SHP77 (cell line): Measurements from ENCODE around the gene CAMTA1.

ENCODE experiments used
- DNase-seq, 2 experiments: peaks; one replicate each; lab custom pipeline; 2025; lab: John Stamatoyannopoulos, UW

Gene CAMTA1

DNA sequence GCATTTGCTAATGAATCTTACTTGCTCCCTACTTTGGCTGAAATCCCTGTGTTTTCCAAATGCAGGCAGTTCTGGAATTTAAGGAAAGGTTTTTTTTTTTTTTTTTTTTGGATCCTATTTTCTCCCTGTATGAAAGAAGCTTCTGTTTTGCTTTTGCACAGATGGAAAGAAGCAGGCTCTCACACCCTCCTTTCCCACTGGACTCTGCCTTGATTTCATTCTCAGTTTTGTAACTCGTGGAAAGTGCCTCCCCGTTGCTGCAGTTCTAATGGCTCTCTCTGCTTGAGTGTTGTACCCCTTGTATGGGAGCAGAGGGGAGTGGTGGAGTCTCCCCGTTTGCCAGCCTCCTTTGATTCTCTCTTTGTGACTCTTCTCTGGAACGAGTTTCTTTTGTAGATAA, 291.9 kb downstream of the CAMTA1 start:
- DNase-seq, result no peak

DNA sequence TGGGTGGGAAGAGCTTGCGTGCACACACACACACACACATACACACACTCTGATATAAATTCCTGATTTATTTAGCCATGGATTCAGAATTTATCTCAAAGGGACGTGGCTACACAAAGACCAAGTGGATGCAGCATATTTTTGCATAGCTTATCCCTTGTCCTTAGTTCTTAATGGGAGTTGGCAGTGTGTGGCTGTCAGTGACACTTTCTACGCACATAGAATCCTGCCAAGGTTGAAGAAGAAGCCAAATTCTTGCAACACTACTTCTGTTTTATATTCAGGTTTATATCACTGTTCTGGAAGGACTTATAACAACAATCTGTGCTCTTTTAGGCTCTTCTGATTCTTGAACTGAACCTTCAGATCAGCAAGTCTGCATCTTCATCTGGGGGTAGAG, 292.7 kb downstream of the CAMTA1 start:
- no peak for DNase-seq

DNA sequence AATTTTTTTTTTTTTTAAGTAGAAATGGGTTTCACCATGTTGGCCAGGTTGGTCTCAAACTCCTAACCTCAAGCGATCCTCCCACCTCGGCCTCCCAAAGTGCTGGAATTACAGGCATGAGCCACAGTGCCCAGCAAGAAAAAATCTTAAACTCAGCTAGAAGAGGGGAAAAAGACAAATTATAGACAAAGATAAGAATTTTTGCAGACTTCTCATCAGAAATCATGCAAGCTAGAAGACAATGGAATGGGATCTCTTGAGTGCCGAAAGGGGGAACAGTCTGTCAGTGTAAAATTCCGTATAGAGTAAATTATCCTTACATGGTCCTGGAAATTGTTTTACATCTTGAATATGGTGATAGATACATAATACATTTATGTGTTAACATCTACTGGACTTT, 294.4 kb downstream of the CAMTA1 start:
- no peak for DNase-seq

DNA sequence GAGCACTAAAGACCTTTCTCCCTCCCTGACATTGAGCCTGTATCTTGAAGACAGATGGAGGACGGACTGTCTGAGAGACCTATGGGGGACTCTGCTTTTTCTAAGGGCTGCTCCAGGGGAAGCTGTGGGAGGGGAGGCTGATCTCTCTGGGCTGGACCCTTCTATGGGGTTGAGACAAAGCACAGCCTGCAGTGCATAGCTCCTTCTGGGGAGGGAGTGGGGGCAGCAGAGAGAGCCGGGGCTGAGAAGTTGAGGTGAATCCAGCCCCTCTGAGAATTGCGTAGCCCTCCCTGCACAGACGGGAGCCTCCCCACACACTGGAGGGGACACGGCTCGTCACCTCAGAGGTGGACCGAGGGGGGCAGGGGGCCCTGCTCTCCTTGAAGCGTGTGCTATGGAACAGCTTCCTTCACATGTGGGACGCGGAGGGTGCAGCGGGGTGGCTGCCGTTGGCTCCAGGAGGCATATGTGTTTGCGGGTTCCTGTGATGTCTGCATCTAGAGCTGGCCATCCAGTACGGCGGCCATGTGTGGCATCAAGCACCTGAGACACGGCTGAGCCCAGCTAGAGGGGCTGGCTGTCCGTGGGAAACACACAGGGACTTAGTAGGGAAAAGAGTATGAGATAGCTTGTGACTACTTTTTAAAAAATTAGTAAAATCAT, 299.1 kb downstream of the CAMTA1 start:
- no peak for DNase-seq

DNA sequence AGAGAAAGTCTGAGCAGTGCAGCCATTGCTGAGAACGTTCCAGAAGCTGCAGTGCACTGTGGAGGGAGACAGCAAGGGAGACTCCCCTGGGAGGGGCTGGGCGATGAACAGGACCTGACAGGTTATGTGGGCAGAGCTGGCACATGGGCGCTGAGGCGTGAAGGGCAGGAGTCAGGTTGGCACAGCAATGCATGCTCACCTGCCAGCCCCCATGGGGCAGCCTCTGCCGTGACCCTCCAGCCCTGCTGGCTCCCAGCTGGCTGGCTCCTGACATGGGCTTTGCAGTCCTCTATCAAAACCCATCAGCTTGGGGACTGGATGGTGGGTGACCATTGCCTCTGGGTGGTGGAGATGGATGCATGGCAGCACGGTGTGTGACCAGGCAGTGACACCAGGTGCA, 300.3 kb downstream of the CAMTA1 start:
- DNase-seq, result no peak

DNA sequence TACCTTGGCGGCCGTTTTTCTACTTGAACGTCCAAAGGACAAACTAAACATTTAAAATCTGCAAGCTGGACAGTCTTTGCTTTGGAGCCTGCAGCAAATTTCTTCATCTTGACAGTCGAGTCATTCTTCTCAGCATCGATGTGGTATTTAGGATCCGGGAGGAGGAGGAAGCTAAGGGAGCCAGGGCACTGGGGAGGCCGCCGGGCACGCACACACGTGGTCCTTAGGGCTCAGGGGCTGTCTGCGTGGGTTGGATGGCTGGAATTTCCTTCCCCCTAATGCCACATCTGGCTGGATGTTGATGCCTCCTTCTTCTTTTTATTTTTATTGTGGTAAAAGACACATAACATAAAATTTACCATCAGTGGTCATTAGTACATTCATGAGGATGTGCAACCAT, 300.9 kb downstream of the CAMTA1 start:
- DNase-seq, result no peak

DNA sequence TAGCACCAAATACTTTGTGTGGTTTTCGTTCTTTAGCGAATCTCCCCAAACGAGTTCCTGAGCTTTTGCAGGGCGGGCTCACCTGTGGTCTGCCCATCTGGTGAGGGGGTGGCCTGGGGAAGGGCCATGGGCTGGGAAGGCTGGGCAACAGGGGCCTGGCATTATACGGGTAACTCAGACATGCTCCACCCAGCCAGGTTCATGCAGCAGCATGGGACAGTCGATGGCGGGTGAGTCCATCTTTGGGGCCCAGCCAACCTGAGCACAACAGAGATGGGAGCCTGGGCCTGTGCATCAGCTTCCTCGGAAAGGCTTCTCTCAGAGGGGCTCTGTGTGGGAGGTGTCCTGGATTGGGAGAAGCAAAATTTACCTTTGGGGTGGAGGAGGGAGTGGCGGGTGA, 302.6 kb downstream of the CAMTA1 start:
- DNase-seq, result no peak

DNA sequence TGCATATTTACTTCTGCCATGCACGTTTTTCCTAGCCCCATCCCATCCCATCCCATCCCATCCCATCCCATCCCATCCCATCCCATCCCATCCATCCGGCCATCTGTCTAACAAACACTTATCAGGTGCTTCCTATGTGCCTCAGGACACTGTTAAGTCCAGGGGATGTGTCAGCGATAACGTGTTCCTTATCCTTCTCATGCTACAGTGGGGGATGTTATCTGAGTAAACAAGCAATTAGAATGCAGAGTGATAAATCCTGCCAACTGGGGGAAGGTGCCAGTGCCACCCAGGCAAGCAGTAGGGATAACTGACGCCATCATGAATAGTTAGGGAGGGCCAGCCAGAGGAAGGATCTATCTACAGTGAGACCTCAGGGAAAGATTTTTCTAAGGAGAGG, 304.2 kb downstream of the CAMTA1 start:
- DNase-seq, result no peak

DNA sequence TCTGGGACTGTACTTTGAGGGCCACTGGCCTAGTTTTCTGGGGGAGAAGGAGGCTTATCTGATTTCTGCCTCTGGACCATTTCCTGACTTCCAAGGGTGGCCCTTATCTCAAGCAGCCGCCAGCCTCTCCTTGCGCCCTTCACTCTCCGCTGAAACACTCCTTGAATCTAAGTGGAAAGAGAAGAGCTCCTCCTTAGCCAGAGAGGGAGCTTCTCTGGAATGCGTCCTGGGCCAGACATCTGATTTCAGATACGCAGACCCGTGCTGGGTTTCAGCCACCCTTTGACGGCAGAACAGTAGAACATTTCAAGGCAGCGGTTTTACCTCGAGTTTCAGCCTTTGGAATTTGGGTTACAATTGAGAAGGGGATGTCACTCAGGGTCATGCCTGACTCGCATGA, 308.0 kb downstream of the CAMTA1 start:
- no peak for DNase-seq

DNA sequence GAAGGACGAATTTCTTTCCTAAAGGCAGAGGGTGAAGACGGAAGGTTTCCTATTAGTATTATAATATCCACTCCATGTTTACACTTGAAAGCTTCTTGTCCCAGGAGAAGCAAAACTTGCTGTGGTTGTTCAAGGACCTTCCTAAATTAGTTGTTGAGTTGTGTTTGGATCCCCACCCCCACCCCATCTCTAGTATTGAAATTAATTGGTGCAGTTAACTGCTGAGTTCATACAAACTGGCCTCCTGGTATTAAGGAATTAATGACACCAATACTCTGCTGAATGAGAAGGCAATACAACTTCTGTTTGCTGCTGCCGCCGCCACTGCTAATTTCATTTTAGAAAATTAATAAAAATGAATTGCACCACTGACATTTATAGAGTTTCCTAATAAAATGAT, 308.8 kb downstream of the CAMTA1 start:
- DNase-seq, result no peak

DNA sequence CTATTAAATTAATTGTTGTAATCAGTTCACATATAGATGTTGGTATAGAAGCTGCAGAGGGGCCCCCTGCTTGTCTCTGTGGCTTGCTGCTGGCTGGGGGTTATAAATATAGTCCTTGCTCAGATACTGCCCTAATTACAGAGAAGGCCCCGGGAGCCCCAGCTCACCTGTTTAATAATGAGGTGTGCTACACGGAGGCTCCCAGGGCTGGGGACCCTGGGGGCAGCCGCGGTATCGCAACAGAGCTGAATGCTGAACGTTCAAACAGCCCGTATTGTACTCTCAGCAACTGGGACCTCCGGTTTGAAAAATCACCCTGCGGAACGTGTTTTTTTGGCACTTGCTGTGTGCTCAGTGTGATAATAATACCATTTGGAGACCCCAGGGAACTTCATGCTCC, 309.3 kb downstream of the CAMTA1 start:
- DNase-seq, result no peak

DNA sequence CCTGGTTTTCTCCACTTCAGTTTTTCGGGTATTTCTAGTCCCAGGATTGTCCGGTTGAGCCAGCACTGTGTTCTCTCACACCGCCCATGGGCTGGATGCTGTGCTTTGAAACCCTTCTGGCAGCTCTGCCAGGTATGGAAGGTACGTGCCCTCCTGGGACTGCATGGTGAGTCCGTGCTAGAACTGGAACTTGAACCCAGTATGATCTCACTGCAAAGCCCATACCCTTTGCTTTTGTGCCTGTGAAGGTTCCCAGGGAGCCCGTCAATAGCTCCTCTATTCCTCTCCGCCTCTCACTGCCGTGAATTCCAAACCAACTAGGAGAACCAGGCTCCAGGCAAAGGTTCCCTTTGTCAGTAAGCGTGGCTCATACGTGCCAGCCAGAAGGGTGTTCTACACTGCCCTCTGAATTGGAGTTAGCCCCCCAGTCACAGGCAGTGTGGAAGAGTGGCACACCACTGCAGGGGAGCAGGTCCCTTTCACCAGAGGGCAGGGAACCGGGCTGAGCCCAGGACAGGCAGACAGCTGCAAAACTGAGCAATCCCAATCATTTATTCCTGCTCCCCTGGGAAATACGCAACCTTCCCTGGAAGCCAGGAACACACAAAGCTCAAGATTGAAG, 310.2 kb downstream of the CAMTA1 start:
- no peak for DNase-seq

DNA sequence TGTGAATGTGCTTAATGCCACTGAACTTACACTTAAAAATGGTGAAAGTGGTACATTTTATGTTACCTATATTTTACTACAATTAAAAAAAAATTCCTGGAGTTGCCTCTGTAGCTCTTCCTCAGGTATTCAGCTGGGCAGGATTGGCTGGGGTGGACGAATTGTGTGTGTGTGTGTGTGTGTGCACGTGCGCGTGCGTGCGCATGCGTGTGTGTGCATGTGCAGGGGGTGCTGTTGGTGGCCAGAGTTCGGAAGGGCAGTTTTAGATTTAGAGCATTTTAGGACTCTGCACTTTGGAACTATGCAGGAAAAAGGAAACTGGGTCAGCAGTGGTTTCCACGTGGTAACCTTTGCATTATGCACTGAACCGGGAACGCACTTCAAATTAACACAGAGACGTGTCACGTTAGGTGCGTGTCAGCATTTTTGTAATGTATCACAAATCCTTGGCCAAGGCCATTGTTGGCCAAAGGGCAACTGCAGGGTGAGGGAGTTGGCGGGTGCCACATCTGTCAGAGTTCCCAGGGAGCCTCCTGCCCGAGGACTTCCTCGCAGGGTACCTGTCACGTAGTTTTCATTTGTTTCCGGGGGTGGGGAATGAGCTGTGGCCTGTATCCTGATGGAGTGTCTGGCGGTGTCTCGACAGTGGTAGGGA, 312.8 kb downstream of the CAMTA1 start:
- DNase-seq, result no peak

DNA sequence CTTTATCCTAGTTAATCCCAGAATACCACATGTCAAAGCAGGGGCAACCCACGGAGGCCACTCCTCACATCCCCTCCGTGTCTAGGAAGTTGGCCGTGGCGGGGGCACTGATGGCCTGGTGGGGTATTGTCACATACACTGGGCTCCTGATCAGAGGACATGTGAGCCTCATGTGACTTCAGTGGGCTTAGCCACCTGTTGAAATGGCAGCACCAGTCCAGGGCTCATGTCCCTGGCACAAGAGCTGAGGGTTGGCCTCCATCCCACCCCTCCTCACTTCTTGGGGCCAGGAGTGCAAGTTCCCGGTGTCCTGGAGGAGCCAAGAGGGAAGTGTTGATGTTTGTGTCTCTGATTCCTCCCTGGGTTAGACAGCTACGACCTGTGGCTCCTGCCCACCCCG, 313.4 kb downstream of the CAMTA1 start:
- DNase-seq, result no peak

DNA sequence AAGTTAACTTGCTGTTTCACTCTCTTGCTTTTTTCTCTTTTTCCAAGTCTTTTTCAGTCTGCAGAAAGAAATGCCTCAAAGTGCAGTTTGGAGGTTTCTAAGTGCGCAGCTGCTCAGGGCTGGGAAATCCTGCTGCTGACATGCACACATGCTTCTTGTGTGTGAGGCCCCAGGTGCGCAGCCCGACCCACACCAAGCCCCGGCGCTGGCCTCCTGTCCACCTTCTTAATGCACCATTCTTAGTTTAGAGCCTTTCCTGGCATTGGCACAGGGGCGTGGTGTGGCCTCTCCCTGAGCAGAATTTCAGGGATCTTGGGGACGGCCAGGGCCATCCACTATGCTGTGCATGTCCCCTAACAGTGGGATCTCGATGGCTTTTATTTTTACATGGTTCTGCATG, 315.2 kb downstream of the CAMTA1 start:
- DNase-seq, result no peak

DNA sequence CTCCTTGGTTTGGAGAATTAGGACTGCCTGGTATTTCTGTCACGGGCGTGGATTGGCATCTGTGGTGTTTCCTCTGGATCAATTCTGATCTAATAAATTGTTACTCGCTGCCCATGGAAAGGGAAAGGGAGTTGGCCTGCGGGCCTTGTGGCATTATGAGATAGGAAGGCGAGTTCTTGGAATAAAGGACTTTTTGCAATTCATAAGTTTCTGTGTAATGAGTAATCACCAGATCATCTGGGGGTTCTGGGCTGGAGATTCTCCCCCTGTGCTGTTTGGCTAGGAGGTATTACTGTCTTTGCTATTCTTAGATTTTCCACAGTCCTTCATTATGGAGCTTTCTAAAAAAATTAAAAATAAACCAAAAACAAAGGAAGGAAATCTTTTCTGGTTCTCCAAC, 315.9 kb downstream of the CAMTA1 start:
- no peak for DNase-seq

DNA sequence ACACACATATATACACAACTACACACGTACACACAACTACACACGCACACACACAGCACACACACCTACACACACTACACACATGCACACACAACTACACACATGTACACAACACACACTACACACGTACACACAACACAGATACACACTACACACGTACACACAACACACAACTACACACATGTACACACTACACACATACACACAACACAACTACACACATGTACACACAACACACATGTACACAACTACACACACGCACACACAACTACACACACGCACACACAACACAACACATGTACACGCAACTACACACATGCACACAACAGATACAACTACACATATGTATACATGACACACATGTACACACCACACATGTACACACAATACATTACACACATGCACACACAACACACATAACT, 318.1 kb downstream of the CAMTA1 start:
- DNase-seq, result no peak

DNA sequence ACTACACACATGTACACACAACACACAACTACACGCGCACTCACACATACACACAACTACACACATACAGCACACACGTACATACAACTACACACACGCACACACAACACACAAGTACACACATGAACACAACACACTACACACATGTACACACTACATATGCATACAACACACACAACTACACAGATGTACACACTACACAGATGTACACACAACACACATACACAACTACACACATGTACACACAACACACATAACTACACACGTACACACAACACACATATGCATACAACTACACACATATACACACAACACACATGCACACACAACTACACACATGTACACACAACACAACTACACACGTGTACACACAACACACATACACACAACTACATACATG, 318.6 kb downstream of the CAMTA1 start:
- DNase-seq, result no peak

DNA sequence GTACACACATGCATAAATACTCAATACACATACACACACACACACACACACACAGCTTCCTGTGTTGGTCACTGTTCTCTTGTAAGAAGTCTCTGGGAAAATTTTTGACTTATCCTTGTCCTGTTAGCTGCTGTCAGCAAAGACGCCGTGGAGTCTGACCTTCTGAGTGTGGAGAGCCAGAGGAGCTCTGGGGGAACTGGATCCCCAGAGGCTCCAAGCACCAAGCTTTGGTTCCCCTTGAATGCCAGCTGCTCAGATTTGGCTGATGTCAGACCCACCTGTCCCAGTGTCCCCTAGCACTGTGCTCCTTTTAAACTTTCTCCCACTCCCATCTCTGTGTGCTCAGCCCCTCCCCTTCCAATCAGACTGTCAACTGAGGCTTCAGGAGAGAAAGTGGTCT, 319.1 kb downstream of the CAMTA1 start:
- DNase-seq, result no peak

DNA sequence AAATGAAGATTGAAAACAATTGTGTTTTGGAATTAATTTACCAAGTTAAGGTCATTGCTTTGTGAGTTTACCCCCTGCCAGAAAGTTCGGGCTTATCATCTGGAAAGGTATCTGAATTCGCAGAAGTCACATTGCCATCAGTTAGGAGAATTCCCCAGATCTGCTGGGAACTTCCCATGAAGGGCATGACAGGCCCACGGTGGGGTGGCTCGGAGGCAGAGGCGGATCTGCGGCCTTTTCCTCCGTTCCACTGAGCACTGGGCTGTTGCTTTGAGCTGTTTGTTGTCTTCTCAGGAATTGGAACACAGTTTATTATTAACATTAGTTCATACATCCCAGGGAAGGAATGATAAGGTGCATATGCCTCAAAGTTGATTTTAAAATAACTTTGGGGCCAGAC, 320.0 kb downstream of the CAMTA1 start:
- DNase-seq, result no peak

DNA sequence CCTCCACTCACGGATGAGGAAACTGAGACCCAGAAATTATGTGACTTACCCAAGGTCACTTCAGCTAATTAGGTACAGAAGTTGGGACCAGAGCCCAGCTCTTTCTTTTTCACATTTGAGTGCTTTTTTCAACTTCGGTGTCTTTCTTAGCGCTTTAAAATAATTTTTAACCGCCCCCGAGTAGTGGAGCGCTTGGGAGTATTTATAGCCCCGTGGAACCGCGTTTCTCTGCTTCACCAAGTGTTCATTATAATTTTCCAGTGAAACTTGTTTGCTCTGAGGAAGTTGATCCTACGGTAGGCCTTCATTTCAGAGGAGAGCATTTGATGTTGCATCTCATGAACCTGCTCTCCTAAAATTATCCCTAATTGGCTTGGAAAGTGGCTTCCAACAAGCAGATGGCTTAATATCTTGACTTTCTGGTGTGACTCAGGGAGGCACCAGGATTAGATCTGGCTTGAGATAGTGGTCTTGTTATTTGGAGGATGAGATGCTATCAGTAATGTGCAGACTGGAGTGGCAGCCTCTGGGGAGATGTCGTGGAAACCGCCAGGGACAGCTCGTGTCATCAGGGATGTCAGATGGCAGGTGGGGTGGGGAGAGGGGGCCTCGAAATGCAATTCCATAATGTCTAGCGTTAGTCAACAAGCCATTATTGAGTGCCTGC, 321.3 kb downstream of the CAMTA1 start:
- DNase-seq, result no peak

DNA sequence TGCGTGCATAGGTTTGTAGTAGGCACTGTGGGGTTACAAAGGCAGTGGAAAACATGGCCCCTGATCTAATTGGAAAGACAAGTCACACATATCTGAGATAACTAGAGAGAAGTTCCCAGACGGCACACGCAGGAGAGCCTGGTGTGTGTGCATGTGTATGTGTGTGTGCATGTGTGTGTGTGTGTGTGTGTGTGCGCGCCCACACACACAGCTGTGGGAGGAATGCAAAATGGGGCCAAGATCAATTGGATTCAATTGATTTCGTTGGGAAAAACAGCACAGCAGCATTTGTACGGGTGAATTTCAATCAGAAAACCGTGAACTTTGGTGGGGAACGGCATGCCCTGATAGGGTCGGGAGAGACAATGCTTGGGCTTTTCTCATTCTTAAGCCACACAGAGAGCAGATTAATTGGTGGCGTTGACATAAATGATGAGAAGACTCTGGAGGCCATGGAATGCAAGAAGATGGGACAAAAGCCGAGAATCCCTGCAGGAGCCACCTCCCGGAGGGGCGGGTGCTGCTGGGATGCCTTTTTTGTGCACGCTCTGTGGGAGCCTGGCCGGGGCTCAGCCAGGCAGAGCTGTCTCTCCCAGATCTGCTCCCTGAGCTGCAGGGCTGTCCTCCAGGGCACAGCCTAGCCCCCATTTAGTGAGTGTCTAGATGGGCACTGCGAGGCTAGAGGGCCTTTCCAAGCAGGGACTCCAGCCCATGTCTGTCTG, 322.0 kb downstream of the CAMTA1 start:
- DNase-seq, result no peak

DNA sequence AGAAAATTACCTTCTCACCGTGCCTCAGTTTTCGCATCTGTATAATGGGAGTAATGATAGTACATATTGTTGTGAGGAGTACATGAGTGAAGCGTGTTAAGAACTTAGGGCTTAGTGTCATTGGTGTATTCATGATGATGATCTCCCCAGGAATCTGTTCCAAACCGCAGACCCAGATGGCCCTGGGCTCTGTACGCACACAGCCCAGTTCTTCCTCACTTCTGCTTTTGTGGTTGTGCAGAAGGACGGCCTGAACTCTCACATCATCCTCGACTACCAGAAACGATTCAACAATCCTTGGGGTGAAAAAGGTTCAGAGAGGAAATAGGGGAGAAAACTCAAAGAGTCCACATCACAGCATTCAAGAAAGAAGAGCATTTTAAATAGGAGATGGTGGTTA, 323.0 kb downstream of the CAMTA1 start:
- DNase-seq, result no peak
